Amniotic stem cell (primary cell): ENCODE measurements around the gene B4GALT2.
A peak's percentile ranks its signal among the peaks of the same experiment; 100 is the strongest.

Source experiments
- DNase-seq: peaks from one replicate; lab custom pipeline; 2025; lab: John Stamatoyannopoulos, UW

Gene B4GALT2

GRCh38 chr1:43978551-43979260, at the start of gene B4GALT2:
B4GALT2 (plus strand) TSS chr1:43979210; CDS start chr1:43981161, 1,951 bp downstream.
- no peak for DNase-seq

GRCh38 chr1:43930168-43930948, 48.7 kb upstream of the B4GALT2 start:
- no peak for DNase-seq

GRCh38 chr1:43930949-43931275, 48.1 kb upstream of the B4GALT2 start:
- DNase-seq, result no peak

- no peak for DNase-seq
Observed at GRCh38 chr1:43931711-43932660, 47.0 kb upstream of the B4GALT2 start.

GRCh38 chr1:43932786-43933385, 46.1 kb upstream of the B4GALT2 start:
- DNase-seq, result no peak

- no peak for DNase-seq
Observed at GRCh38 chr1:43933386-43934100, 45.5 kb upstream of the B4GALT2 start, which contains the start of gene ARTN. ARTN (plus strand) TSS chr1:43933801; CDS start chr1:43935657, 1,856 bp downstream.

GRCh38 chr1:43934101-43934985, 44.7 kb upstream of the B4GALT2 start:
- peak; percentile 20 for DNase-seq

GRCh38 chr1:43934986-43935324, 44.1 kb upstream of the B4GALT2 start:
- DNase-seq, result no peak

- DNase-seq, result no peak
Observed at GRCh38 chr1:43935711-43936427, 43.1 kb upstream of the B4GALT2 start.

- no peak for DNase-seq
Observed at GRCh38 chr1:43936431-43937151, 42.4 kb upstream of the B4GALT2 start.

- no peak for DNase-seq
Observed at GRCh38 chr1:43937179-43937865, 41.7 kb upstream of the B4GALT2 start.

GRCh38 chr1:43938383-43938782, 40.6 kb upstream of the B4GALT2 start:
- DNase-seq, result no peak

GRCh38 chr1:43938892-43939587, 40.0 kb upstream of the B4GALT2 start:
- DNase-seq, result no peak

- DNase-seq, result no peak
Observed at GRCh38 chr1:43942411-43942810, 36.6 kb upstream of the B4GALT2 start.

GRCh38 chr1:43944860-43945259, 34.1 kb upstream of the B4GALT2 start:
- no peak for DNase-seq

- no peak for DNase-seq
Observed at GRCh38 chr1:43945674-43946235, 33.3 kb upstream of the B4GALT2 start.
